Spleen (tissue), 7 donors: ENCODE data around the gene AP3B1.
"Not testable (repeated sequence)": the region's sequence is repeated elsewhere in the genome, so short reads cannot be mapped to it uniquely, and the experiment has no call there.

Experiments
- CTCF ChIP-seq, 11 experiments: fragments of 200-600 bp in 7 of 11; fragments of 450-650 bp in 4 of 11; sonication (generic) in 4 of 11; IDR thresholded peaks in 8 of 11; conservative IDR thresholded peaks in 3 of 11; 1 replicate in 7 of 11; 2 replicates in 4 of 11; pipeline versions ENCODE4 v1.4.0 to v1.8.0; 2016 to 2021; ENCODE audit warnings: antibody characterized with exemption in 11 of 11, inconsistent platforms in 4 of 11, mild to moderate bottlenecking in 1 of 11
- POLR2A ChIP-seq, 3 donors: fragments of 450-650 bp; IDR thresholded peaks; one replicate each; pipeline ENCODE4 v1.5.1; 2017; ENCODE audit warnings: antibody characterized with exemption in 3 of 3, mild to moderate bottlenecking in 1 of 3
- donor health status: DM: no; HTN: no; CAD: no; lungs with moderate emphysema.
- donor health status: DM: no; HTN: no; CAD: no.
- donor health status: DM: no; HTN: no; CAD: no.

- not testable (repeated sequence) for TF ChIP-seq CTCF (IDR thresholded peaks at IDR 0.05 in 8 of 11, conservative IDR thresholded peaks at IDR 0.05 in 3 of 11); POLR2A (IDR thresholded peaks at IDR 0.05)
Observed at GRCh38 chr5:78066722-78067121, 227.8 kb downstream of the AP3B1 start.
